Activated CD4-positive, alpha-beta T cell treated with anti-CD3 and anti-CD28 coated beads for 36 hours (primary cell): ENCODE data around the gene CHCHD6. TPM values are rescaled to one million over a fixed set of nuclear protein-coding genes. Genes with fewer than 3 reads are reported as not detected.

ENCODE experiments used
- ATAC-seq: fragments of 200-7000 bp; cut with Tn5 transposase; one replicate; pipeline ENCODE4 v1.10.0; 2021; ENCODE audit warnings: mild to moderate bottlenecking, moderate library complexity
- CTCF ChIA-PET: fragments of 350-600 bp; sonication (Branson Sonifier 250); formaldehyde crosslinking; loops from one replicate; lab custom pipeline; 2021; ENCODE audit warnings: antibody characterized with exemption; lab: Charles Lee
- POLR2A ChIA-PET: fragments of 350-600 bp; sonication (Branson Sonifier 250); formaldehyde crosslinking; loops from one replicate; lab custom pipeline; 2021; ENCODE audit warnings: antibody characterized with exemption, inconsistent platforms; lab: Charles Lee
- DNase-seq: peaks from one replicate; pipeline ENCODE4 v3.0.0-alpha.2; 2020
- H3K27ac Mint-ChIP-seq: one replicate; pipeline ENCODE4 v1.8.0; 2021; ENCODE audit warnings: mixed read lengths
- H3K27me3 Mint-ChIP-seq: one replicate; pipeline ENCODE4 v1.8.0; 2021; ENCODE audit warnings: mixed read lengths
- H3K36me3 Mint-ChIP-seq: one replicate; pipeline ENCODE4 v1.8.0; 2021; ENCODE audit warnings: low read depth, mixed read lengths
- H3K4me1 Mint-ChIP-seq: one replicate; pipeline ENCODE4 v1.8.0; 2021; ENCODE audit warnings: mixed read lengths
- H3K4me3 Mint-ChIP-seq: one replicate; pipeline ENCODE4 v1.8.0; 2021; ENCODE audit warnings: mild to moderate bottlenecking, moderate library complexity, mixed read lengths
- H3K9me3 Mint-ChIP-seq: one replicate; pipeline ENCODE4 v1.8.0; 2021; ENCODE audit warnings: low read depth, mixed read lengths
- intact Hi-C, 2 experiments: fragments of 100-400 bp; cut with DNase I in 1 of 2; cut with micrococcal nuclease in 1 of 2; formaldehyde crosslinking; loops; one replicate each; pipeline versions ENCODE4 v1.14.2 to v1.15.1; 2022 to 2024; cut with DNase I, micrococcal nuclease
- total RNA-seq, 2 experiments: library from RNA; stranded (reverse); gene quantifications; one replicate each; pipeline ENCODE4 v1.2.3, GENCODE V29; 2021

Gene CHCHD6
- total RNA-seq, 2 experiments from 2014 or later, result 17.1 to 17.7 TPM

DNA sequence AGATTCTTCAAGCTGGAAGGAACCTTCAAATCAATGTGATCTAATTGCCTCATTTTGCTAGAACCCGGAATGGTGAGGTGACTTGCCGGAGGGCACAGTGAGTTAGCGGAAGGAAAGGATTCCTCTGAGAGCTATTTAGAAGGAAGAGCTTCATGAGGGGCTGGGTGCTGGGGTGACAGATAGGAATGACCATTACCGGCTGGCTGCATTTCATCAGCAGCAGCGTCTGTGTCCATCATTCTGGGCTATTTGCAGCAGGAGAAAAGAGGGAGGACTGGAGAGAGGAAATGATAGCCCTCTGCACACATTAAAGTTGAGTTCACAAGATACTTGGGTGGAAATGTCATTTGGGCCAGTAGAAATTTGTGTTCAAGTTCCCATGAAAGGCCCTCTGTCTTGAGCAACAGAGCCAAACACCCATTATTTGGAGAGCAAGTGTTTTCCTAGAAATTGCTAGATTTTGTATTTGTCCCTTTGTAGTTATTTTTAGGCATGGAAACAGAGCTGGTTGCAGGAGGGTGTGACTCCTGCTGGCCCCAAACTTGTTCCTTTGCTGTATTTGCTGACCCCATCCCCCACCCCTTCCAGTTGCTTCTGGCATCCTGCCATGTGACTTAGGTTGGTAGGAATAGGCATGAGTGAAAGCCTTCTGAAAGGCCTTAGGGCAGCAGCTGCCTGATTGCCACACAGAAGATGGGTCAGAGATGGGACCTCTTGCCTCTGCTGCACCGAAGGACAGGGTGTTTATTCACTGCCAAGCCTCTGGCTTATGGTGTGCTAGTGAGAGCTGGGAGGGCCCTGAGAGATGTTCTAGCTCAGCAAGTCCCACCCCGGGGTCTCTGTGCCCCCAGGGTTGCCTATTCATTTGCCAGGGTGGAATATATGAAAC, 191.4 kb downstream of the CHCHD6 start:
- Mint-ChIP-seq H3K4me1 (no peaks in the 10 kb centered on the region), H3K27me3 (no peaks in the 10 kb centered on the region), H3K27ac (no peak overlapping the region), H3K9me3 (no peaks in the 10 kb centered on the region), H3K4me3 (no peak overlapping the region), H3K36me3 (peaks cover 3% of the 10 kb centered on the region)
- intact Hi-C loops, result no loop called here
- ATAC-seq (no peak), DNase-seq (no peak)
- POLR2A ChIA-PET, result no interaction called here
- CTCF ChIA-PET, result interaction anchor here (0.8 kb wide), 1 partner anchor 153 kb away, joined by 3 read pairs; no protein-coding TSS in a partner anchor

- ChIA-PET CTCF (no interaction called here), POLR2A (no interaction called here)
- ATAC-seq (no peak), DNase-seq (no peak)
- Mint-ChIP-seq H3K4me3 (no peak overlapping the region), H3K4me1 (no peaks in the 10 kb centered on the region), H3K9me3 (no peaks in the 10 kb centered on the region), H3K27ac (no peak overlapping the region), H3K36me3 (peaks cover 3% of the 10 kb centered on the region), H3K27me3 (no peaks in the 10 kb centered on the region)
- intact Hi-C loops, result no loop called here
Measured at GRCh38 chr3:126896067-126896441, 192.0 kb downstream of the CHCHD6 start.

DNA sequence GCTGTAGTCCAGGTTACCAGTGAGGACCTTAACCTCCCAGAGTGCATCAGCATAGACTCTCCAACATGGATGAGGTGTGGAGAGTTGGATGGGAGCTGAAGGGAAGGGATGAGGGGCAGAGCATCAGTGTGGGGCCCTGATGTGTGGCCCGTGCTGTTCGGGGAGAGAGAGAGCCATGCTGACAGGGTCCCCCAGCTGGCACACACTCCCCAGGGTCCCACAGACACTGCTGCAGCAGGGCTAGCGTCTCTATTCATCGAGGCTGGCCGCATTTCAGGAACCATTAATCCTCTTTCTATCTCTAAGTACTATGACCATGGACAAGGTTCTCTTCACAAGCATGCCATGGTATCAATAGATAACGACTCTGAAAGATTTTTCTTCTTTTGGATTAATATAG, 192.9 kb downstream of the CHCHD6 start:
- H3K9me3 Mint-ChIP-seq, result no peaks in the 10 kb centered on the region
- no peak overlapping the region for H3K4me3 Mint-ChIP-seq
- no peak for DNase-seq
- H3K27ac Mint-ChIP-seq, result no peak overlapping the region
- no peaks in the 10 kb centered on the region for H3K4me1 Mint-ChIP-seq
- ChIA-PET POLR2A (no interaction called here), CTCF (no interaction called here)
- peaks cover 3% of the 10 kb centered on the region for H3K36me3 Mint-ChIP-seq
- H3K27me3 Mint-ChIP-seq, result no peaks in the 10 kb centered on the region
- no peak for ATAC-seq
- intact Hi-C loops, result no loop called here

DNA sequence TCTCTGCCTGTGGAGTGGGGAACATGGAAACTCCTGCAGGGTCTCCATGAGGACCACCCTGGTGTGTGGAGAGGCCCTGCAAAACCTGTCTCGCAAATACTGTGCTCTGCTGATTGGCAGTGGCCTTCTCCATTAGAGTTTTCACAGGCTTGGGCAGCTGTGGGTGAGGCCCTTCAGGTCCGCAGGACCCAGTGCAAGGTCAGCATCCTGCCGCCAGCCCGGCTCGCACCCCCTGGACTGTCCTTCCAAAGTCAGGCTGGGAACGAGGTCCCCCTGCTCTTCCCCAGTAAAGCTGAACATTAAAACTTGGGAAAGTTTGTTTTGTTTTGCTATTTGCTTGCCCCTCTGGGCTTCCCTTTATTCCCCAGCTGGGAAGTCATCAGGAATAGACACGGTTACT, 193.9 kb downstream of the CHCHD6 start:
- H3K27me3 Mint-ChIP-seq, result no peaks in the 10 kb centered on the region
- H3K4me1 Mint-ChIP-seq, result no peaks in the 10 kb centered on the region
- DNase-seq (no peak), ATAC-seq (no peak)
- peaks cover 3% of the 10 kb centered on the region for H3K36me3 Mint-ChIP-seq
- H3K4me3 Mint-ChIP-seq, result no peak overlapping the region
- ChIA-PET POLR2A (no interaction called here), CTCF (no interaction called here)
- no peak overlapping the region for H3K27ac Mint-ChIP-seq
- H3K9me3 Mint-ChIP-seq, result no peaks in the 10 kb centered on the region
- intact Hi-C loops, result no loop called here

DNA sequence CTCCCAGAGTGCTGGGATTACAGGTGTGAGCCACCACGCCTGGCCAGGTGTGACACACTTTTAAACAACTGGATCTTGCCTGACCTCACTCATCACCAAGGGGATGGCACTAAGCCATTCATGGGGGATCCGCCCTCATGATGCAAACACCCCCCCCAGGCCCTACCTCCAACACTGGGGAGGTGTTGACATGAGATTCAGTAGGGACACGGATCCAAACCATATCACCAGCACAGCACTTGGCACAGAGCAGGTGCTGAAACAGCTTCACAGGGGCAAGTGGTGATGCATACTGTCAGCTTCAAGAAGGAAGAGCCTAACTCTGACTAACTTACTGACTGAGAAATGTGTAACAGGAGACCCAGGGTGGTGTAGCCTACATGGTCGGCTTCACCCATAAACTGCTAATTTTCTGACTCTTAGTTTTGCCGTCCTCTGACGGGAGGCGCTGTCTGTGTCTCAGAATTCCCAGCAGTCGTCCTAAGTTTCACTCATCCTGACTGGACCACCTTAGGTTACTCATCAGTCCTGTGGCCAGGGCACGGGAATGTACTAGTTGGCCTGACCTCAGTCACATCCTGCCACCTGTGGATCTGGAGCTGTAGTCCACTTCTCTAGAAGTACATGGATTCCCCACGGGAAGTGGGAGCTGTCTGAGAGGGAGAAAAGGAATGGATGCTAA, 197.0 kb downstream of the CHCHD6 start:
- ChIA-PET POLR2A (no interaction called here), CTCF (interaction anchor here (0.5 to 0.7 kb wide), 2 partner anchors 27 to 126 kb away, joined by 3 to 4 read pairs; no protein-coding TSS in a partner anchor)
- H3K4me1 Mint-ChIP-seq, result no peaks in the 10 kb centered on the region
- no peak for ATAC-seq
- no peak for DNase-seq
- no peaks in the 10 kb centered on the region for H3K27me3 Mint-ChIP-seq
- intact Hi-C loops, result no loop called here
- no peaks in the 10 kb centered on the region for H3K9me3 Mint-ChIP-seq
- peaks cover 3% of the 10 kb centered on the region for H3K36me3 Mint-ChIP-seq
- no peak overlapping the region for H3K4me3 Mint-ChIP-seq
- H3K27ac Mint-ChIP-seq, result no peak overlapping the region

DNA sequence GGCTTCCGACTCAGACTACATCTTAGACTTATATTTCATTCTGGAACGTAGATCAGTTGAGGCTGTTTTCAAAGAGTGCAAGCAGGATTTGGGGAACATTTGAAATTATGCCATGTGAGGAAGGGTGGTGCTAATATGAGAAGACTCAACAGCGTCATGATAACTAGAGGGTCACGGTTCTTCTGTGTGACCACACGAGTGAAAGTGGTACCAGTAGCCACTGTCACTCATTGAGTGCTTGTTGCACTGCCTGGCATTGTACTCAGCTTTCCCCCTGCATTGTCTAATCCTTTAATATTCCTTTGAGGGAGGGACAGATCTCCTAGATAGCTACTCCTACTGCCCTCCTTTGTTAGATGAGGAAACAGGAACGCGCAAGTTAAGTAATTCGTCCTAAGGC, 197.6 kb downstream of the CHCHD6 start:
- ChIA-PET CTCF (interaction anchor here (0.5 to 0.7 kb wide), 2 partner anchors 27 to 127 kb away, joined by 3 to 4 read pairs; no protein-coding TSS in a partner anchor), POLR2A (no interaction called here)
- no peaks in the 10 kb centered on the region for H3K9me3 Mint-ChIP-seq
- no peaks in the 10 kb centered on the region for H3K4me1 Mint-ChIP-seq
- DNase-seq (no peak), ATAC-seq (no peak)
- intact Hi-C loops, result no loop called here
- H3K36me3 Mint-ChIP-seq, result peaks cover 3% of the 10 kb centered on the region
- H3K4me3 Mint-ChIP-seq, result no peak overlapping the region
- no peak overlapping the region for H3K27ac Mint-ChIP-seq
- H3K27me3 Mint-ChIP-seq, result no peaks in the 10 kb centered on the region

- H3K27me3 Mint-ChIP-seq, result no peaks in the 10 kb centered on the region
- ATAC-seq (no peak), DNase-seq (no peak)
- no peaks in the 10 kb centered on the region for H3K9me3 Mint-ChIP-seq
- intact Hi-C loops, result no loop called here
- H3K4me1 Mint-ChIP-seq, result peaks cover 2% of the 10 kb centered on the region
- H3K27ac Mint-ChIP-seq, result no peak overlapping the region
- H3K36me3 Mint-ChIP-seq, result peaks cover 3% of the 10 kb centered on the region
- ChIA-PET CTCF (no interaction called here), POLR2A (no interaction called here)
- H3K4me3 Mint-ChIP-seq, result no peak overlapping the region
Measured at GRCh38 chr3:126903521-126903920, 199.5 kb downstream of the CHCHD6 start.

GRCh38 chr3:126907557-126907956, 203.5 kb downstream of the CHCHD6 start:
- ChIA-PET POLR2A (no interaction called here), CTCF (no interaction called here)
- Mint-ChIP-seq H3K36me3 (peaks cover 7% of the 10 kb centered on the region), H3K27ac (no peak overlapping the region), H3K4me3 (no peak overlapping the region), H3K4me1 (peaks cover 32% of the 10 kb centered on the region), H3K27me3 (no peaks in the 10 kb centered on the region), H3K9me3 (no peaks in the 10 kb centered on the region)
- ATAC-seq (no peak), DNase-seq (no peak)
- intact Hi-C loops, result no loop called here

DNA sequence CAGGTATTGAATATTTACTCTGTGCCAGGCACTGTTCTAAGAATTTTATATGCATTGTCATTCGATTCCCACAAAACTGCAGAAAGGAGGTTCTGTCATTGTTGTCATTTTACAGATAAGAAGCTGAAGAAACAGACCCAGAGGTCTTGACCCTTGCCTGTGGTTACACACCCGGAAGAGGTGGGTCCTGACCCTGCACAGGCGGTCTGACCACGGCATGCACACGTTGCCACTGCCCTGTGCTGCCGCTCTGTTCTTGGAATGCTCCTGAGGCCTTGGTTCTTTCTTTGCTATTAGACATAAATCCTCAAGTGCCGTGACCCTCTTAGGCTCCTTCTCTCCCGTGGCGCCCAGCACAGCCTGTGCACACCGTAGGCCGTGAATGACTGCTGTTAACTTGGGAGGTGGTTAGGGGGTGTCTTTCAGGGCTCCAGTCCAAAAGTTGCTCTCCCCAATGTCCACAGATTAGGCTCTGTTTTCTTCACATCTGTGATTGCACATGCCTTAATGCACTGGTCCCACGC, 204.8 kb downstream of the CHCHD6 start:
- ChIA-PET POLR2A (no interaction called here), CTCF (interaction anchor here (0.7 kb wide), 1 partner anchor 469 kb away, joined by 3 read pairs; no protein-coding TSS in a partner anchor)
- no peak for DNase-seq
- H3K27ac Mint-ChIP-seq, result no peak overlapping the region
- no peak overlapping the region for H3K4me3 Mint-ChIP-seq
- H3K36me3 Mint-ChIP-seq, result peaks cover 7% of the 10 kb centered on the region
- H3K27me3 Mint-ChIP-seq, result no peaks in the 10 kb centered on the region
- no peak for ATAC-seq
- no peaks in the 10 kb centered on the region for H3K9me3 Mint-ChIP-seq
- intact Hi-C loops, result no loop called here
- peaks cover 33% of the 10 kb centered on the region for H3K4me1 Mint-ChIP-seq

- no peak for ATAC-seq
- Mint-ChIP-seq H3K27me3 (no peaks in the 10 kb centered on the region), H3K27ac (no peak overlapping the region), H3K9me3 (no peaks in the 10 kb centered on the region), H3K4me3 (no peak overlapping the region), H3K36me3 (peaks cover 7% of the 10 kb centered on the region), H3K4me1 (peaks cover 33% of the 10 kb centered on the region)
- CTCF ChIA-PET, result no interaction called here
- POLR2A ChIA-PET, result no interaction called here
- intact Hi-C loops, result no loop called here
- no peak for DNase-seq
Measured at GRCh38 chr3:126910231-126910630, 206.2 kb downstream of the CHCHD6 start.

GRCh38 chr3:126911162-126912026, 207.4 kb downstream of the CHCHD6 start:
- POLR2A ChIA-PET, result interaction anchor here (0.5 kb wide), 1 partner anchor 1317 kb away, joined by 5 read pairs; no protein-coding TSS in a partner anchor

More at GRCh38 chr3:126911162-126912026, 207.4 kb downstream of the CHCHD6 start:
- Mint-ChIP-seq H3K4me3 (peak overlapping the region; percentile 24), H3K4me1 (peaks cover 33% of the 10 kb centered on the region), H3K27me3 (no peaks in the 10 kb centered on the region), H3K36me3 (peaks cover 11% of the 10 kb centered on the region), H3K9me3 (no peaks in the 10 kb centered on the region), H3K27ac (peak overlapping the region; percentile 86)
- ATAC-seq (peak; percentile 96), DNase-seq (peak; percentile 81)
- CTCF ChIA-PET, result interaction anchor here (0.6 kb wide), 1 partner anchor 65 kb away, joined by 4 read pairs; no protein-coding TSS in a partner anchor
- intact Hi-C loops, result loop anchor here in 1 of 2 experiments (1.0 kb wide), 2 partner anchors 71 to 207 kb away; partner anchors contain the start of gene CHCHD6
